MM.1S (cell line): ENCODE results near the gene LSAMP.

Experiments used
- CTCF ChIP-seq: fragments of 300-600 bp; sonication (generic); IDR thresholded peaks from 2 replicates; pipeline ENCODE4 v1.5.1; 2016; ENCODE audit warnings: antibody characterized with exemption, low read length, mixed read lengths
- EZH2phosphoT487 ChIP-seq: fragments of 300-600 bp; sonication (generic); IDR thresholded peaks from 2 replicates; pipeline ENCODE4 v1.6.1; 2018; ENCODE audit warnings: antibody characterized with exemption, low read length

- TF ChIP-seq CTCF, result no peak
- no peak for TF ChIP-seq EZH2phosphoT487
Observed at GRCh38 chr3:116145613-116146012, 299.7 kb downstream of the LSAMP start.
